GM21737 (cell line): Measurements from ENCODE around the gene MYH6.
"Not testable (repeated sequence)": the region's sequence is repeated elsewhere in the genome, so short reads cannot be mapped to it uniquely, and the experiment has no call there.

Experiments used
- ATAC-seq: cut with Tn5 transposase; IDR thresholded peaks from one replicate; pipeline ENCODE4 v1.9.1; 2021; ENCODE audit warnings: mild to moderate bottlenecking, moderate library complexity; ENCODE audit not compliant: unreplicated experiment

Gene MYH6

GRCh38 chr14:23415821-23416778 lies 8.0 kb upstream of the MYH6 start:
- ATAC-seq, result no peak

- ATAC-seq, result no peak
Measured at GRCh38 chr14:23414906-23415820, 7.1 kb upstream of the MYH6 start.

- ATAC-seq, result no peak
Measured at GRCh38 chr14:23414254-23414653, 6.2 kb upstream of the MYH6 start.

GRCh38 chr14:23413681-23414080 lies 5.6 kb upstream of the MYH6 start:
- ATAC-seq, result no peak

GRCh38 chr14:23411563-23412525 lies 3.8 kb upstream of the MYH6 start:
- no peak for ATAC-seq

GRCh38 chr14:23409966-23410635 lies 2.0 kb upstream of the MYH6 start:
- no peak for ATAC-seq

GRCh38 chr14:23409475-23409874 lies 1.4 kb upstream of the MYH6 start:
- no peak for ATAC-seq

GRCh38 chr14:23408307-23408630 lies 196 bp upstream of the MYH6 start:
- ATAC-seq, result no peak

GRCh38 chr14:23406725-23407355 lies 1.2 kb downstream of the MYH6 start:
- ATAC-seq, result no peak

- no peak for ATAC-seq
Measured at GRCh38 chr14:23406244-23406643, 1.8 kb downstream of the MYH6 start.

GRCh38 chr14:23405516-23406025 lies 2.5 kb downstream of the MYH6 start:
- ATAC-seq, result no peak

- ATAC-seq, result no peak
Measured at GRCh38 chr14:23405096-23405495, 3.0 kb downstream of the MYH6 start.

- no peak for ATAC-seq
Measured at GRCh38 chr14:23404331-23404900, 3.7 kb downstream of the MYH6 start.

- ATAC-seq, result no peak
Measured at GRCh38 chr14:23403908-23404307, 4.2 kb downstream of the MYH6 start.

- ATAC-seq, result no peak
Measured at GRCh38 chr14:23403139-23403438, 5.0 kb downstream of the MYH6 start.

- ATAC-seq, result no peak
Measured at GRCh38 chr14:23402296-23403138, 5.6 kb downstream of the MYH6 start.

GRCh38 chr14:23401291-23401690 lies 6.8 kb downstream of the MYH6 start:
- no peak for ATAC-seq

- not testable (repeated sequence) for ATAC-seq
Measured at GRCh38 chr14:23400496-23401149, 7.5 kb downstream of the MYH6 start.
